ENCODE results near the gene RAB7A. TPM values are rescaled to one million over a fixed set of nuclear protein-coding genes. Genes with fewer than 3 reads are reported as not detected.
"Not testable (repeated sequence)": the region's sequence is repeated elsewhere in the genome, so short reads cannot be mapped to it uniquely, and the experiment has no call there.

The RAB7A gene
- total RNA-seq, 1 donor from 2014 or later, result 100.0 TPM

DNA sequence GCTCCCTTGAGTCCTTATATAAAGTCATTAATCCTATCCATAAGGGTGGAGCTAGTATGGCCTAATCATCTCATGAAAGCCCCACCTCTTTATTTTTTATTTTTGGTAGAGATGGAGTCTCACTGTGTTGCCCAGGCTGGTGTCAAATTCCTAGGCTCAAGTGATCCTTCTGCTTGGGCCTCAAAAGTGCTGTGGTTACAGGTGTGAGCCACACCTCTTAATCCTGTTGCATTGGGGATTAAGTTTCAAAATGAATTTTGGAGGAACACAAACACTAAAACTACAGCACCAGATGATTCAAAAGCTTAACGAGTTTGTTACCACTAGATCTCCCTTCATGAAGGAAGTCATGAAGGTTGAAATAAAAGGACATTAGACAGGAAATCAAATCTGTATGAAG, 27.7 kb downstream of the RAB7A start:
- no peak for DNase-seq (ENCODE audit: low read depth)

GRCh38 chr3:128760042-128760441, 34.1 kb downstream of the RAB7A start:
- no peak for DNase-seq (ENCODE audit: low read depth)

GRCh38 chr3:128760881-128761280, 34.9 kb downstream of the RAB7A start:
- DNase-seq (ENCODE audit: low read depth), result no peak

GRCh38 chr3:128761392-128761791, 35.4 kb downstream of the RAB7A start:
- no peak for DNase-seq (ENCODE audit: low read depth)

DNA sequence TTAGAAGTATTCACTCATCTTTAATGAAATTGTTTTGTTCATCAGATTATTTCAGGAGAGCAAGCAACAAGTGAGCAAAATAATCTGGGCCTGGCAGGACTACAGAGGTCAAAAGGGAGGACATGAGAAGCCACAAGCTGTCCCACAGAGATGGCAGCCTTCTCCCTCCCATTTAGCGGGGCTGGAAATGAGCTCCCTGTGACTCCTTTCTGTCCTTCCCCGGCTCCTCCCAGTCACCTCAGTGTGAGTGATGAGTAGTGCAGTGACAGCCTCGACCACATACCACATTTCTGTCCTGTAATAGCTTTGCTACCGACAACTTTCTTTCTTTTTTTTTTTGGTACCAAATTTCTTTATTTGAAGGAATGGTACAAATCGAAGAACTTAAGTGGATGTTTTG, 38.0 kb downstream of the RAB7A start:
- DNase-seq (ENCODE audit: low read depth), result no peak

GRCh38 chr3:128764863-128765262, 38.9 kb downstream of the RAB7A start:
- DNase-seq (ENCODE audit: low read depth), result no peak

- DNase-seq (ENCODE audit: low read depth), result no peak
Measured at GRCh38 chr3:128767094-128767750, 41.2 kb downstream of the RAB7A start.

GRCh38 chr3:128768471-128768870, 42.5 kb downstream of the RAB7A start:
- DNase-seq (ENCODE audit: low read depth), result no peak

- no peak for DNase-seq (ENCODE audit: low read depth)
Measured at GRCh38 chr3:128770387-128770786, 44.4 kb downstream of the RAB7A start.

GRCh38 chr3:128773189-128773588, 47.2 kb downstream of the RAB7A start:
- DNase-seq (ENCODE audit: low read depth), result not testable (repeated sequence)

GRCh38 chr3:128773592-128773991, 47.6 kb downstream of the RAB7A start:
- DNase-seq (ENCODE audit: low read depth), result not testable (repeated sequence)

DNA sequence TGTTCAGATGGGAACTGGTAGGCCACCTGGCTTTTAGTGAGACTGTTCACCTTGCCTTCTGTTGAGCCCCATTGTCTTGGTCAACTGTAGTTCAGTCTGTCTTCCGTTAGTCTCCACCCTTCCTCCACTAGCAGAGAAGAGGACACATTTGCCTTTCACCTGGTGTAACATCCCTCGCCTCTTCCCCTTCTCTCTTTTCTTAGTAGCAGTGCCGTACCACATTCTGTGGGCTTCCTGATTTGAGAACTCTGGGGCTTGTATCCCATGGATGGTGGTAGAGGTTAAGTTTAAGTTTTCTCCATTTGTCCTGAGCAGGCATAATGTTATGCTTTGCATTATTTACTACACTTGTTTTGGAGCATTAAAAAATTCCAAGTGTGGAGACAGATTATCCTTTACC, 49.3 kb downstream of the RAB7A start:
- DNase-seq (ENCODE audit: low read depth), result no peak

DNA sequence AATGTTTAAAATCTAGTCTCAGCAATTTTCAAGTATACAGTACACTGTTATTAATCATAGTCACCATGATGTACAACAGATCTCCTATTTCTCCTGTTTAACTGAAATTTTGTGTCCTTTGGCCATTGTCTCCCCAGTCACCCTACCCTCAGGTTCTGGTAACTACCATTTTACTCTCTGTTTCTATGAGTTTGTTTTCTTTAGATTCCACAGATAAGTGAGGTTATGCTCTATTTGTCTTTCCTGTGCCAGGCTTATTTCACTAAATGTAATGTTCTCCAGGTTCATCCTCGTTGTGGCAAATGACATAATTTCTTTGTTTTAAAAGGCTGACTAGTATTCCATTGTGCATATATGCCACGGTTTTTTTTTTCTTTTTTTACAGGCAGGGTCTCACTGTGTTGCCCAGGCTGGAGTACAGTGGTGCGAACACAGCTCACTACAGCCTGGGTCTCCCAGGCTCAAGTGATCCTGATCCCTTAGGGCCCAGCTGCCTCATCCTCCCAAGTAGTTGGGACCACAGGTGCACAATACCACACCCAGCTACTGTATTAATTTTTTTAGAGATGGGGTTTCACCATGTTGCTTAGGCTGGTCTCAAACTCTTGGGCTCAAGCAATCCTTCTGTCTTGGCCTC, 50.0 kb downstream of the RAB7A start:
- DNase-seq (ENCODE audit: low read depth), result no peak

- DNase-seq (ENCODE audit: low read depth), result peak; percentile 17
Measured at GRCh38 chr3:128780101-128780837, 54.3 kb downstream of the RAB7A start.

- no peak for DNase-seq (ENCODE audit: low read depth)
Measured at GRCh38 chr3:128781164-128781563, 55.2 kb downstream of the RAB7A start.

DNA sequence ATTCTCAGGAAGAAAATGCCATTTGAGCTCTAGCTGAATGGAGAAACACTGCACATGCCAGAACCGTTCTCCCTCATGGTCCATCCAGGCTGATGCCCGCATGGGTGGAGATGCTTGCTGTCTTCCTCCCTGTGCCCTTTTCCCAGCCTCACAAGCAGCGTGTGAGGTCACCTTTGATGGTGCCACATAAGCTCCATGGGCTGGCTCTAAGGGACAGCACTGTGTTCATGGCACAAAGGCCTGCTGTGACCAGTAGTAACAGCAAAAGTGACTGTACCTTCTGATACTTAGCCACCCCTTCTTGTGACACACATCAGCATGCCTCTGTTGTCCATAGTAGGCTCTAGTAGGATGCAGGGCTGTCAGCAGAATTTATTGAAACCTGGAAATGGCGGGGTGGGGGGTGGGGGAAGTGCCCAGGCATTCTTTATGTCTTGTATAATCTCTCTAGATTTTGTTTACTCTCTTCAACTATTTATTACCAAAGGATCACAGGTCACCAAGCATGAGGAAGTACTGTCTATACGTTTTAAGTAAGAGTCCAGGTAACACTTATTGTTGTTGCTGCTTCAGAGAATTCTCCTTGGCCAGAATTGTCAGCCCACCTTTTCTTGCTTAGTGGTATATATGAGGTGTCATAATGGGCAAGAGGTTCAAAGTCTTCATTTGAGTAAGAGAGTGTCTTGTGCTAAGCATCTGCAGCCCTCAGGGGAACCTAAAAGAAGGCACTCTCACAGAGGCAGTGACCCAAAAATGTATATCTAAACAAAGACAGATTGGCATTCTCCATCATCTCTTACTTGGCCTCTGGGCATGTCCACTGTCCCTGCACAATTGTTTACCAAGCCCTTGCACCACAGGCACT, 56.5 kb downstream of the RAB7A start:
- no peak for DNase-seq (ENCODE audit: low read depth)

DNA sequence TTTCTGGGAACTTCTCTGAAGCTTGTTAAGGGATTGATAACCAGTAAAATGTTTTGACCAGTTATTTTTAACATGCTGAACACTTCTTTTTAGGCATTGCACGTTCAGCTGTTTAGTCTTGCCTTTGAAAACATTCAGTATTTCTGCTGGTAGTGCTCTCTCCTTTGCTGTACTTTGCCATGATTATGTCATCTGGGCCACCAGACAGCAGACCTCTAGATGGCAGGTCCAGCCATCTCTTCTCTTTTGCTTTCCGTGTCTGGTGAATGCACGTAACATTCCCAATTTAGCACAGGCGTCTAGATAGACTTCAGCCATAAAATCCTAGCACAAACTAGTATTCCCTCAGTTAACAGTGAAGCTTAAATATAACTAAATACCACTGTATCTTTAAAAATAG, 57.8 kb downstream of the RAB7A start:
- DNase-seq (ENCODE audit: low read depth), result no peak

DNA sequence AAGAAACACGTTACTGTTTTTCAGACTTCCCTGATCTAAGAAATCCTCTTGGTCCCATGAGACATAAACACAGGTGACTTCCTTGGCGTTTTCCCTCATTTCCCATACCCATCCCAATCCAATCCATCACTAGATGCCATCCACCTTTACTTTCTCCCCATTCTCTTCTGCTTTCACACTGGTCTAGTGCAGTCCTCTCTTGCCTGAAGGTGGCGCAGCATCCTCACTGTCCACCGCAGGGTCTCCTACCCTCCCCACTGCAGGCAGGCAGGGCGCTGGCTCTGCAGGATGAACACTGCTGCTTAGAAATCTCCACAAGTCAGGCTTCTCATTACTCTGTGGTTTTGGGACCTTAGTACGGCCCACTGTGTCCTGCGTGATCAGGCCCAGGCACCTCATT, 58.2 kb downstream of the RAB7A start:
- peak; percentile 41 for DNase-seq (ENCODE audit: low read depth)

GRCh38 chr3:128784843-128785242, 58.9 kb downstream of the RAB7A start:
- DNase-seq (ENCODE audit: low read depth), result peak; percentile 63

DNA sequence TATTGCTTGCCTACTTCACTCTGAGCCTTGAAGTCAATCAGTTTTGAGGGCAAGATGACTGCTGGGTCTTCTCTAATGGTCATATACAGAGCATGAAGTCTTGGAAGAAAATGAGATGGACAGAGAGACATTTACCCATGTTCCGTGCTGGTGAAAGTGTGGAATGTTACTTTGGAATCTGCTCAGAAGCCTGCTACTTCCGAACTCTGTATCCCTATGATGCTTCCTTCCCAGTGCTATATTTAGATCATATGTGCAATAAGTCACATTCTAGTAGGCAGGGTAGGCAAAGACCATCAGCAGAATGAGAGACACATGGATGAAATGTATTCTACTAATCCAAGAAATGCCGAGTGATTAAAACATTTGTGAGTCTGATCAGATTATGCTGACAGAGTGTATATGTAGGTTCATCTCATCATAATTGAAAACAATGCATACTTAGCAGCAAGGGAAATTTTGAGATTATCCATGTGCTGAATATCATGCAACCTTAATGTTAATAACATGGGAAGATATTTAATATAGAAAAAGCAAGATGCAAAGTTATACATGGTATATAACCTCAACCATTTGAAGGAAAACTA, 60.5 kb downstream of the RAB7A start:
- peak; percentile 61 for DNase-seq (ENCODE audit: low read depth)

Measured in renal cortical epithelial cell (primary cell).